Endothelial cell of umbilical vein (primary cell): ENCODE measurements around the gene MAL. TPM values are rescaled to one million over a fixed set of nuclear protein-coding genes. Genes with fewer than 3 reads are reported as not detected.

ENCODE experiments used
- BruUV-seq: library from RNA; stranded (reverse); fragments of 400-500 nt; replicated peaks from 2 replicates; lab custom pipeline; 2021; lab: Mats Ljungman, UMichigan
- CTCF ChIA-PET: fragments of 300-600, 350-600 bp; sonication (Branson Sonifier 250); formaldehyde crosslinking; loops from one replicate; lab custom pipeline; 2021; ENCODE audit warnings: antibody characterized with exemption, inconsistent platforms; lab: Charles Lee
- POLR2A ChIA-PET: fragments of 300-600, 350-600 bp; sonication (Branson Sonifier 250); formaldehyde crosslinking; loops from one replicate; lab custom pipeline; 2021; ENCODE audit warnings: antibody characterized with exemption, inconsistent platforms; lab: Charles Lee
- DNase-seq: peaks from one replicate; pipeline ENCODE4 v3.0.0-alpha.2; 2011; ENCODE audit warnings: low read depth, low spot score
- FAIRE-seq: peaks from 2 replicates; lab custom pipeline; 2011; peaks lifted over from hg19 to GRCh38; lab: Jason Lieb, UNC
- H2AFZ ChIP-seq: 2 replicates; pipeline ENCODE4 v1.6.0; 2012; ENCODE audit warnings: low read depth, low read length, control low read depth, inconsistent platforms
- H3K27ac ChIP-seq: 2 replicates; pipeline ENCODE4 v1.5.1; 2011; ENCODE audit warnings: low read depth, mild to moderate bottlenecking, control low read depth, low read length, moderate library complexity; ENCODE audit not compliant: insufficient read depth
- H3K27me3 ChIP-seq, 2 experiments: 2 replicates each; pipeline versions ENCODE4 v1.6.0 to v1.6.1; 2011; ENCODE audit warnings: low read length in 2 of 2, mixed read lengths in 1 of 2; ENCODE audit not compliant: control insufficient read depth in 2 of 2, insufficient read depth in 2 of 2
- H3K36me3 ChIP-seq, 2 experiments: 2 replicates in 1 of 2; 3 replicates in 1 of 2; pipeline ENCODE4 v1.5.1; 2011; ENCODE audit warnings: low read length in 2 of 2, mild to moderate bottlenecking in 1 of 2, moderate library complexity in 1 of 2; ENCODE audit not compliant: control insufficient read depth in 2 of 2, insufficient read depth in 2 of 2; ENCODE audit errors: extremely low read depth in 1 of 2
- H3K4me1 ChIP-seq: 3 replicates; pipeline ENCODE4 v1.5.1; 2011; ENCODE audit warnings: mild to moderate bottlenecking, low read length; ENCODE audit not compliant: control insufficient read depth, insufficient read depth; ENCODE audit errors: extremely low read depth
- H3K4me2 ChIP-seq: 2 replicates; pipeline ENCODE4 v1.6.1; 2011; ENCODE audit warnings: low read length, control low read depth, mixed read lengths; ENCODE audit not compliant: insufficient read depth
- H3K4me3 ChIP-seq, 3 experiments: fragments of 200-600 bp in 1 of 3; sonication (generic), shearing (Covaris generic) in 1 of 3; replicated peaks in 1 of 3; 2 replicates each; pipeline ENCODE4 v1.5.1; 2011 to 2016; ENCODE audit warnings: control low read depth in 3 of 3, low read length in 3 of 3, mild to moderate bottlenecking in 2 of 3, inconsistent platforms in 1 of 3, low read depth in 1 of 3, moderate library complexity in 1 of 3; ENCODE audit not compliant: insufficient read depth in 1 of 3
- H3K79me2 ChIP-seq: 2 replicates; pipeline ENCODE4 v1.6.0; 2012; ENCODE audit warnings: low read length, inconsistent platforms; ENCODE audit not compliant: control insufficient read depth, insufficient read depth
- H3K9ac ChIP-seq: replicated peaks from 2 replicates; pipeline ENCODE3; 2011; ENCODE audit warnings: low read length, control low read depth; ENCODE audit not compliant: insufficient read depth; ENCODE audit errors: extremely low read depth
- H3K9me1 ChIP-seq: replicated peaks from 3 replicates; pipeline ENCODE4 v1.6.0; 2011; ENCODE audit warnings: mild to moderate bottlenecking, low read length; ENCODE audit not compliant: control insufficient read depth, insufficient read depth; ENCODE audit errors: extremely low read depth
- H3K9me3 ChIP-seq: replicated peaks from 2 replicates; pipeline ENCODE4 v1.5.1; 2012; ENCODE audit warnings: low read length, inconsistent platforms; ENCODE audit not compliant: control insufficient read depth, insufficient read depth
- H4K20me1 ChIP-seq: replicated peaks from 2 replicates; pipeline ENCODE3; 2011; ENCODE audit warnings: mild to moderate bottlenecking, low read length; ENCODE audit not compliant: control insufficient read depth, insufficient read depth; ENCODE audit errors: extremely low read depth
- CTCF ChIP-seq, 2 donors: IDR thresholded peaks; 1 replicate in 1 of 2; 2 replicates in 1 of 2; pipeline ENCODE4 v1.5.1; 2011; ENCODE audit warnings: low read length in 2 of 2, mild to moderate bottlenecking in 2 of 2, moderate library complexity in 2 of 2, control low read depth in 1 of 2, inconsistent platforms in 1 of 2, low read depth in 1 of 2; ENCODE audit not compliant: insufficient read depth in 1 of 2; ENCODE audit errors: extremely low read depth in 1 of 2
- EZH2 ChIP-seq: IDR thresholded peaks from 2 replicates; pipeline ENCODE4 v1.6.1; 2012; ENCODE audit warnings: borderline replicate concordance, low read depth, mild to moderate bottlenecking, moderate library complexity, low read length, inconsistent platforms; ENCODE audit not compliant: severe bottlenecking
- FOS ChIP-seq: IDR thresholded peaks from 2 replicates; pipeline ENCODE4 v1.6.1; 2011; ENCODE audit warnings: mild to moderate bottlenecking, low read length, moderate library complexity, borderline replicate concordance; ENCODE audit not compliant: insufficient read depth
- GATA2 ChIP-seq: IDR thresholded peaks from 2 replicates; pipeline ENCODE4 v1.7.0; 2011; ENCODE audit warnings: low read depth, mild to moderate bottlenecking, moderate library complexity, mixed read lengths, low read length; ENCODE audit not compliant: insufficient read length, insufficient read depth
- JUN ChIP-seq: IDR thresholded peaks from 2 replicates; pipeline ENCODE4 v1.6.1; 2011; ENCODE audit warnings: borderline replicate concordance, low read depth; ENCODE audit not compliant: insufficient read length, insufficient read depth
- MYC ChIP-seq: IDR thresholded peaks from one replicate; pipeline ENCODE4 v1.6.1; 2011; ENCODE audit warnings: mild to moderate bottlenecking, low read depth, low read length
- POLR2A ChIP-seq: IDR thresholded peaks from 2 replicates; pipeline ENCODE4 v1.6.1; 2012; ENCODE audit warnings: low read depth, mild to moderate bottlenecking, control low read depth, low read length
- POLR2AphosphoS5 ChIP-seq: IDR thresholded peaks from 2 replicates; pipeline ENCODE4 v1.6.1; 2012; ENCODE audit warnings: low read depth, mild to moderate bottlenecking, control low read depth, low read length, moderate library complexity; ENCODE audit not compliant: insufficient read depth
- dilution Hi-C: fragments of 300-500 bp; cut with MboI; formaldehyde crosslinking; loops from one replicate; pipeline ENCODE4 v1.15.0; 2019; ENCODE audit warnings: low sequenced_read_pairs; ENCODE audit not compliant: extremely low pct_ligation_motif_present
- intact Hi-C: fragments of 100-400 bp; cut with micrococcal nuclease; formaldehyde crosslinking; loops from one replicate; pipeline ENCODE4 v1.10.0; 2022
- polyA plus RNA-seq, 4 experiments: library from polyadenylated mRNA; depleted of rRNA in 3 of 4; stranded (reverse) in 3 of 4; unstranded in 1 of 4; fragments of >200 nt; gene quantifications; 2 replicates each; pipeline versions ENCODE4 v1.2.1 to v1.2.3, GENCODE V29; 2011 to 2012; ENCODE audit warnings: missing spikeins in 1 of 4
- total RNA-seq: library from RNA; stranded (reverse); gene quantifications from 2 replicates; pipeline ENCODE4 v1.2.3, GENCODE V29; 2021
- TF ChIP-seq, protein P1 (sequence below): IDR thresholded peaks from 2 replicates; pipeline ENCODE4 v1.6.1; 2011; ENCODE audit not compliant: insufficient read depth, insufficient read length

MAL gene
- total and polyA plus RNA-seq, 2 donors (not counting 3 experiments of a cell fraction or from before 2014, with no cell fraction given), result not detected

DNA sequence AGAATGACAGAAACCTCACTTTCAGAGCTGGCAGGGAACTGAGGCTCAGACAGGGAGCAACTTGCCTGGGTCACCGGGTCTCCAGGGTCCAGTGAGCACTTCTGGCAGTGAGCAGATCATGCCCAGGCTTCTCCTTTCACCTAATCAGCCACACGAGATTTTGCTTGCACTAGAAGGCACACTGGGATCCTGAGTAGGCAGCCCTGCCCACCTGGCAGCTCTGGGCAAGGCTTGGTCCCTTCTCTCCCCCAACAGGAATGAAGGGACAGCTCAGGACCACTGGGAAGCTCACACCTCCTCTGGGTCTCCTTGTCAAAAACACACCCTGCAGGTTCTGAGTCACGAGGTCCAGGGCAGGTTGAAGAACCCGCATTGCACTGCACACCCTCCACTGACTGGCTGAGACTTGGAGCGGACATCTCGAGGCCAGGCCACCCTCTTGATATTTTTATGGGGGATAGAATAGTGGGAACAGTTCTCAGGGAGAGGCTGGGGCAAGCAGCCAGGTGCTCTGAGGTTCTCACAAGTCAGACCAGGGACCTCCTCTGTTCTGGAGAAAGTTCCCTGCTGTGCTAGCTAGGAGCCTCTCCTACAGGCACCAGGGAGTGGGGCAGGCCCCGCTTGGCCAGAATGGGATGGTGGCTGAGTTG, 5.7 kb downstream of the MAL start:
- H3K4me2 ChIP-seq, result no peak overlapping the region
- H3K79me2 ChIP-seq, result no peaks in the 10 kb centered on the region
- no peaks in the 10 kb centered on the region for H3K9me1 ChIP-seq
- H3K36me3 ChIP-seq, result no peaks in the 10 kb centered on the region
- H3K9ac ChIP-seq, result no peak overlapping the region
- H3K9me3 ChIP-seq, result no peaks in the 10 kb centered on the region
- no TSS peak for BruUV-seq
- peaks cover 13 to 14% of the 10 kb centered on the region in 2 experiments for H3K27me3 ChIP-seq
- intact Hi-C loops, result no loop called here
- dilution Hi-C loops, result no loop called here
- no peak overlapping the region for H2AFZ ChIP-seq
- DNase-seq (no peak), FAIRE-seq (no peak)
- H4K20me1 ChIP-seq, result no peaks in the 10 kb centered on the region
- TF ChIP-seq CTCF (IDR thresholded peaks at IDR 0.05; ENCODE audit: extremely low read depth in 1 of 2, insufficient read depth in 1 of 2, low read depth in 1 of 2, low read length in 2 of 2) (no peak), GATA2 (no peak), MYC (no peak), FOS (no peak), POLR2A (no peak)
- H3K4me3 ChIP-seq, result no peak overlapping the region
- ChIA-PET POLR2A (no interaction called here), CTCF (interaction anchor here (1.2 to 1.4 kb wide), 2 partner anchors 9 to 13 kb away, joined by 3 to 6 read pairs; no protein-coding TSS in a partner anchor)
- no peak overlapping the region for H3K27ac ChIP-seq
- H3K4me1 ChIP-seq, result no peaks in the 10 kb centered on the region

DNA sequence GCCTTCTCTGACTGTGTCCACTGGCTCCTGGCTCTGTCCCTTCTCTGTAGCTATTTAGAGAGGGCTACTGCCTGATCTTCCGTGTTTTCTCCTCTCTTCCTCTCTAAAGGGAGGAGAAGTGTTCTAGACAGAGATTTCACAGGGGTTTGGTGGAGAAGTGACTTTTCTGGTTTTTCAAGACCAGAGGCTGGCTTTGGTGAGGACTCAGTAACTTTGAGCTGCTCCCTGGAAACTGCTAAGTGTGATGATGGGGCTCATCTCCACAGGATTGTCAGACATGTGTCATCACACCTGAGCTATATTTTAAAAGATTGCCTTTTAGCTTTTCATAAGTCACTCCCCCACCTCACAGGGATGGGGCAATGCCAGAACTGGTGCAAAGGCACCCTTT, 6.2 kb downstream of the MAL start:
- dilution Hi-C loops, result no loop called here

More for the DNA sequence above, 6.2 kb downstream of the MAL start:
- TF ChIP-seq, protein P1, sequence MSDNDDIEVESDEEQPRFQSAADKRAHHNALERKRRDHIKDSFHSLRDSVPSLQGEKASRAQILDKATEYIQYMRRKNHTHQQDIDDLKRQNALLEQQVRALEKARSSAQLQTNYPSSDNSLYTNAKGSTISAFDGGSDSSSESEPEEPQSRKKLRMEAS, result no peak
- TF ChIP-seq GATA2 (no peak), POLR2A (no peak), MYC (no peak), EZH2 (no peak), POLR2AphosphoS5 (no peak), FOS (no peak), JUN (no peak), CTCF (IDR thresholded peaks at IDR 0.05; ENCODE audit: extremely low read depth in 1 of 2, insufficient read depth in 1 of 2, low read depth in 1 of 2, low read length in 2 of 2) (no peak)
- POLR2A ChIA-PET, result no interaction called here
- no peaks in the 10 kb centered on the region for H3K36me3 ChIP-seq
- FAIRE-seq (no peak), DNase-seq (no peak)
- peaks cover 9 to 11% of the 10 kb centered on the region in 2 experiments for H3K27me3 ChIP-seq
- intact Hi-C loops, result no loop called here
- no peak overlapping the region for H2AFZ ChIP-seq
- H3K4me2 ChIP-seq, result no peak overlapping the region
- no peaks in the 10 kb centered on the region for H4K20me1 ChIP-seq
- no TSS peak for BruUV-seq
- no peaks in the 10 kb centered on the region for H3K9me1 ChIP-seq
- H3K4me1 ChIP-seq, result no peaks in the 10 kb centered on the region
- H3K9me3 ChIP-seq, result no peaks in the 10 kb centered on the region
- H3K79me2 ChIP-seq, result no peaks in the 10 kb centered on the region
- H3K27ac ChIP-seq, result no peak overlapping the region
- CTCF ChIA-PET, result interaction anchor here (1.2 to 1.4 kb wide), 2 partner anchors 9 to 12 kb away, joined by 3 to 6 read pairs; no protein-coding TSS in a partner anchor
- no peak overlapping the region for H3K9ac ChIP-seq
- no peak overlapping the region for H3K4me3 ChIP-seq
